GM21423 (cell line): ENCODE results near the gene IRF9.

Experiments
- ATAC-seq: cut with Tn5 transposase; IDR thresholded peaks from one replicate; pipeline ENCODE4 v1.9.1; 2021; ENCODE audit warnings: mild to moderate bottlenecking, moderate library complexity; ENCODE audit not compliant: unreplicated experiment

The IRF9 gene, protein sequence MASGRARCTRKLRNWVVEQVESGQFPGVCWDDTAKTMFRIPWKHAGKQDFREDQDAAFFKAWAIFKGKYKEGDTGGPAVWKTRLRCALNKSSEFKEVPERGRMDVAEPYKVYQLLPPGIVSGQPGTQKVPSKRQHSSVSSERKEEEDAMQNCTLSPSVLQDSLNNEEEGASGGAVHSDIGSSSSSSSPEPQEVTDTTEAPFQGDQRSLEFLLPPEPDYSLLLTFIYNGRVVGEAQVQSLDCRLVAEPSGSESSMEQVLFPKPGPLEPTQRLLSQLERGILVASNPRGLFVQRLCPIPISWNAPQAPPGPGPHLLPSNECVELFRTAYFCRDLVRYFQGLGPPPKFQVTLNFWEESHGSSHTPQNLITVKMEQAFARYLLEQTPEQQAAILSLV

GRCh38 chr14:24160850-24161804, at the start of gene IRF9:
IRF9 (plus strand) TSS chr14:24161265; CDS start chr14:24162145, 880 bp downstream.
- ATAC-seq = peak; percentile 79

GRCh38 chr14:24113379-24113800, 47.7 kb upstream of the IRF9 start:
- no peak for ATAC-seq

- peak; percentile 28 for ATAC-seq
Measured at GRCh38 chr14:24113801-24114531, 47.1 kb upstream of the IRF9 start.

GRCh38 chr14:24114532-24115421, 46.3 kb upstream of the IRF9 start, which contains the start of the genes DCAF11 and NRL:
DCAF11 (plus strand) TSS chr14:24114777; CDS start chr14:24115595, 818 bp downstream.
NRL (minus strand) TSS chr14:24114949; CDS start chr14:24082848, 32,101 bp downstream.
- ATAC-seq = peak; percentile 82

- ATAC-seq = no peak
Measured at GRCh38 chr14:24115422-24116127, 45.5 kb upstream of the IRF9 start.

DNA sequence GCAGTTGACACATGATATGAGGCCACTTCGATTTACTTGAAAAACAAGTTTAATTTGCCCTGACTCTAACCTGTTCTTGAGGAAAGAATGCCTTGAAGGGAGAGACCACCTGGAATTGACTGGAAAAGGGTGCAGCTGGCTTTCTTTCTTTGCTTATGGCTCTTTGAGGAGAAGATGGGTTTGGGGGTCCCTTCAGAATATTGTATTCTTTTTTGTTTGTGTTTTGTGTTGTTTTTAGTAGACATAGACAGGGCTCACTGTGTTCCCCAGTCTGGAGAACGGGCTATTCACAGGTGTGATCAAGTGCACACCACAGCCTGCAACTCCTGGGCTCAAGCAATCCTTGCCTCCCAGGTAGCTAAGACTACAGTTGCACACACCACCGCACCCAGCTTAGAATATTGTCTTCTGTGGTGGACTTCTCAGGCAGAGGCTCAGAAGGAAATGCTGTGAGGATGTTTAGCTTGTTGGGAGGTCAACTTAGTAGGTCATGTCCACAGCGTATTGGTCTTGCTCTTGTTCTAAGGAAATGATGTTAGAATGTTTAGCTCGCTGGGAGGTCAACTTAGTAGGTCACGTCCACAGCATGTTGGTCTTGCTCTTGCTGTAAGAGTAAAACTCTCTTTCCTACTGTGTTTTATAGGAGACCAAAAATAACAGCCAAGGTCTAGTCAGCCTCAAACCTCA, 44.8 kb upstream of the IRF9 start:
- no peak for ATAC-seq

- no peak for ATAC-seq
Measured at GRCh38 chr14:24117179-24117578, 43.9 kb upstream of the IRF9 start.

GRCh38 chr14:24119691-24120090, 41.4 kb upstream of the IRF9 start:
- no peak for ATAC-seq

DNA sequence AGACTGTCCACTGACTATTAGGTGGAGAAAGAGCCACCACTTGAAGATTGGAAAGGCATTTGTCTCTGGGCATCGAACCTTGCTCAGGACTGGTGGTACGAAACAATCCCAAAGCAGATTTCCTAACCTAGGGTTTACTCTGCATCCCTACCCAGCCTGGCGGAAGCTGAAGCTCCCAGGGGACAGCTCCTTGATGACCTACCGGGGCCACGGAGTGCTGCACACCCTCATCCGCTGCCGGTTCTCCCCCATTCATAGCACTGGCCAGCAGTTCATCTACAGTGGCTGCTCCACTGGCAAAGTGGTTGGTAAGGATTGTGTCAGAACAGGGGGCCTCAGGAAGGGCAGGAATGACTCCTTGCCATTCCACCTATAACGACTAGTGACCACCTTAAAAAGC, 39.9 kb upstream of the IRF9 start:
- no peak for ATAC-seq

DNA sequence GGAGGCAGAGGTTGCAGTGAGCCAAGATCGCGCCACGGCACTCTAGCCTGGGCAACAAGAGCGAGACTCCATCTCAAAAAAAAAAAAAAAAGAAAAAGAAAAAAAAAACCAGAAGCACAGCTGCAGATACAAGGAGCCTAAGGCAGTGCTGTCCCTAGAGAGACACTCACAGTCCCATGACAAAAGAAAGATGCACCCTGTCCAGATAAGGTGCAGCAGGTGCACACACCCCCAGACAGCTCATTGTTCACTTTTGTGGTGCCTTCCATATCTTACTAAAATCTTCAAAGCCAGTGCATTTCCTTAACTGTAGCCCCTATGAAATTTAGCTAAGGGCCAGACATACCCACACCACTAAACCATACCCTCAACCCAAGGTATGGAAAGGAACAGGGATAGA, 38.6 kb upstream of the IRF9 start:
- ATAC-seq = no peak

DNA sequence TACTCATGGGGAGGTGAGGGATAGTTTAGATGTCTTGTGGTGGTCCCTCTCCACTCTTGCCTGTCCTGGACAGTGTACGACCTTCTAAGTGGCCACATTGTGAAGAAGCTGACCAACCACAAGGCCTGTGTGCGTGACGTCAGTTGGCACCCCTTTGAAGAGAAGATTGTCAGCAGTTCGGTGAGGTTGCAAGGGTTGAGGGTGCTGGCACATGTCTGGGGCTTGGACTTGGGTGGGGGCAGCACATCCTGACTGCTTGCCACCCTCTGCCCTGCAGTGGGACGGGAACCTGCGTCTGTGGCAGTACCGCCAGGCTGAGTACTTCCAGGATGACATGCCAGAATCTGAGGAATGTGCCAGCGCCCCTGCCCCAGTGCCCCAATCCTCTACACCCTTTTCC, 38.2 kb upstream of the IRF9 start:
- ATAC-seq = no peak

GRCh38 chr14:24123424-24124417, 37.3 kb upstream of the IRF9 start:
- peak; percentile 63 for ATAC-seq

- ATAC-seq = no peak
Measured at GRCh38 chr14:24126939-24127338, 34.1 kb upstream of the IRF9 start.

DNA sequence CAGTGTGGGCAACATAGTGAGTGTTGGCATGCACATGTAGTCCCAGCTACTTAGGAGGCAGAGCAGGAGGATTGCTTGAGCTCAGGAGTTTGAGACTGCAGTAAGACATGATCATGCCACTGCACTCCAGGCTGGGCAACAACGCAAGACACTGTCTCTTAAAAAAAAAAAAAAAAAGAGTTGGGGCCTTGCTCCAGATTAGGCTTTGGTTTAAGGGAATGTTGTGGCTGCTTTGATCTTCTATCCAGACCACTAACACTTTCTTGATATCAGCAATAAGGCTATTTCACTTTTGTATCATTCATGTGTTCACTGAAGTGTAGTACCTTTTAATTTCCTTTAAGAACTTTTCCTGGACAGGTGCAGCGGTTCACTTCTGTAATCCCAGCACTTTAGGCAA, 33.4 kb upstream of the IRF9 start:
- ATAC-seq = no peak

GRCh38 chr14:24129410-24129998, 31.6 kb upstream of the IRF9 start:
- ATAC-seq = no peak

DNA sequence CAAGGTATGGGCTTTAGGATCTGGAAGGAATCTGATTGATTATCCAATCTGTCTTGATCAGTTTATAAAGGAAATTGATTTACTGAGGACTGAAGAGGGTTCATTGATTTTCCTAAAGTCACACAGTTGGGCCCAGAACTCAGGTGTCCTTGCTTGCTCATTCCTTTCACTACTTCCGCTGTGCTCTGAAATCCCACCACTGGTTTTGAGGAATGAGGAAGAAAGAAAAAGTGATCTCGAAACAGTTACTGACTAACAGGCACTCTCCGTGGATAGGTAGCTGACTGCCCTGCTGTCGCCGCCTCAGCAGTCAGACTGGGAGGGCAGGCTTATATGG, 30.7 kb upstream of the IRF9 start, which contains the start of gene FITM1:
Gene FITM1 (plus strand): TSS at position 280 of the 337 bp plus-strand sequence. CDS start 905 bp downstream, outside the sequence.
- no peak for ATAC-seq
